ENCODE measurements around the gene NUP160. TPM values are rescaled to one million over a fixed set of nuclear protein-coding genes. Genes with fewer than 3 reads are reported as not detected.
A peak's percentile ranks its signal among the peaks of the same experiment; 100 is the strongest.
"Not testable (repeated sequence)": the region's sequence is repeated elsewhere in the genome, so short reads cannot be mapped to it uniquely, and the experiment has no call there.

Gene NUP160
- total and polyA plus RNA-seq, 4 donors: 5.0 to 38.2 (median 21.7) TPM

DNA sequence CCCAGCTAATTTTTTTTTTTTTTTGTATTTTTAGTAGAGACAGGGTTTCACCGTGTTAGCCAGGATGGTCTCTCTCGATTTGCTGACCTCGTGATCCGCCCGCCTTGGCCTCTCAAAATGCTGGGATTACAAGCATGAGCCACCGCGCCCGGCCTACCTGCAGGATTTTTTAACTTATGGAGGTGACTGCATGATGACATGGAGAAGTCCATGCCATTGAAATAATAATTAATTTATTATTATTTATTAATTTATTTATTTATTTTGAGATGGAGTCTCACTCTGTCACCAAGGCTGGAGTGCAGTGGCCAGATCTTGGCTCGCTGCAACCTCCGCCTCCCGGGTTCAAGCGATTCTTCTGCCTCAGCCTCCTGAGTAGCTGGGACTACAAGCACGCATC lies 34.3 kb upstream of the NUP160 start:
- H3K4me3 ChIP-seq (ENCODE audit: low read length in 2 of 2); DNase-seq; H3K27ac ChIP-seq (ENCODE audit: low read depth in 1 of 2, low read length in 2 of 2); H3K9me3 ChIP-seq (ENCODE audit: control insufficient read depth, low read length); ATAC-seq (ENCODE audit: low FRiP score); H3K36me3 ChIP-seq (ENCODE audit: control insufficient read depth in 1 of 2, insufficient read depth in 2 of 2, low read length in 1 of 2); H3K27me3 ChIP-seq (ENCODE audit: control insufficient read depth in 1 of 2, insufficient read depth in 2 of 2, low read length in 1 of 2); intact Hi-C loops (cut with DNase I); H3K4me1 ChIP-seq (ENCODE audit: control insufficient read depth in 1 of 2, insufficient read depth in 2 of 2, low read length in 2 of 2): not testable (repeated sequence)
- 93 to 98% methylated on average over 13 of the region's 13 CpGs for WGBS, 2 donors

DNA sequence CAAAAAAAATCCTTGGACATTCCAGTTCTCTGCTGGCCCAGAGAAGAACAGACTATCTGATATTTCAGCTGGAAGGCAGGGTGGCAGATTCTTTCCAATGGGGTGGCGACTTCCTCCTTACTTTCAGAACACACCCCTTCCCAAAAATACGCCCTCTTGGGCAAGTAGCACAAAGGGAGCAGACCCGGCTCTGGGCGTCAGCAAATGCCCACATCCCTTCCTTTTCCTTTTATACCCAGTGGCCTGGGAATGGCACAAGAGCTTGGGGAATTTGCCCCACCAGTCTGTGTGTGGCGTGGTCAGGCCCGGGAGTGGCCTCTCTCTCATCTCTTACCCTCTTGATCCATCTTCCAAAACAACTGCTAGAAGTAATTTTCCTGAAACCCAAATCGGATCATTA lies 33.0 kb upstream of the NUP160 start:
- ATAC-seq (ENCODE audit: low FRiP score) (no peak), DNase-seq (peak in 1 of 2 donors; percentile 62)
- Histone ChIP-seq H3K4me3 (ENCODE audit: low read length in 2 of 2) (no peak overlapping the region), H3K27ac (ENCODE audit: low read depth in 1 of 2, low read length in 2 of 2) (no peak overlapping the region), H3K36me3 (ENCODE audit: control insufficient read depth in 1 of 2, insufficient read depth in 2 of 2, low read length in 1 of 2) (no peaks in the 10 kb centered on the region), H3K9me3 (ENCODE audit: control insufficient read depth, low read length) (no peaks in the 10 kb centered on the region), H3K4me1 (ENCODE audit: control insufficient read depth in 1 of 2, insufficient read depth in 2 of 2, low read length in 2 of 2) (no peaks in the 10 kb centered on the region), H3K27me3 (ENCODE audit: control insufficient read depth in 1 of 2, insufficient read depth in 2 of 2, low read length in 1 of 2) (no peaks in the 10 kb centered on the region)
- intact Hi-C loops (cut with DNase I): no loop called here
- 60 to 63% methylated on average over 7 of the region's 7 CpGs for WGBS, 2 donors

DNA sequence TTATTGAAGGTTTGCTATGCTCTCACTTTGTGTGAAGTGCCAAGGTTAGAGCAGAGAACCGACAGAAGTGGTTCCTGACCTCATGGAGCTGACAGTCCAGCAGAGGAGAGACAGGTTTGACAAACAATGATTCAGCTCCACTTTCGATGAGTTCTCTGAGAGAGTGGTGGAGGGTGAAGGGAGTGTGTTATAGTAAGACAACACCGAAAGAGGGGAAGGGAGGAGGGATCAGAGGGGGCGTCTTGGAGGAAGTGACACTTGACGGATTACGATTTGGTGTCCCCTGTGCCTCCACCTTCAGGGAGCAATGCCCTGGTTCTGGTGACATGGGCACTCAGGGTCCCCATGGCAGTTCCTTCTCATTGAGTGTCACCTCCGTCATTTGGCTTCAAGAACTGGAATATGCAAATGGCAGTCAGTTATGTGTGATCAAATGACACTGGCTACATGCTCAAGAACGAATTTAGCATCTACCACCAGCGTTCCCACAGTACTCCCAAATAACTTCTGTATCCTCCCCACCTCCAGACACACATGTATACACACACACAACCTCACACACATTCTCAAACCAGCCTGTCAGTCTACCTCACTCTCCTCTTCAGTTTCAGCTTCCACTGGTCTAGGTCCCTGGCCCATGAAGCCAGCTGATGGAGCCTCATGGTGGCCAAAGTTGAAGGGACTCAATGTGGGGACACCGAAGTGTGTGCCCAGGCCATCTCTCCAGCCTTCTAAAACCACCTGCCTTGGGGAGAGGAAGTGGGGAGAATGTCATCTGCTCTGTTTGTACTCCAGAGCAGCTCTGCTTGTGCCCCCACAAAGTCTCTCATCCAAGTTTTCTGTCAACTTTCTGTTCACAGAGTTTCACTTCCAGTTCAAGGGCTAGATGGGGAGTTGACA lies 31.4 kb upstream of the NUP160 start:
- intact Hi-C loops (cut with DNase I): no loop called here
- Histone ChIP-seq H3K27me3 (ENCODE audit: control insufficient read depth in 1 of 2, insufficient read depth in 2 of 2, low read length in 1 of 2) (no peaks in the 10 kb centered on the region), H3K27ac (ENCODE audit: low read depth in 1 of 2, low read length in 2 of 2) (no peak overlapping the region), H3K36me3 (ENCODE audit: control insufficient read depth in 1 of 2, insufficient read depth in 2 of 2, low read length in 1 of 2) (no peaks in the 10 kb centered on the region), H3K4me3 (ENCODE audit: low read length in 2 of 2) (no peak overlapping the region), H3K4me1 (ENCODE audit: control insufficient read depth in 1 of 2, insufficient read depth in 2 of 2, low read length in 2 of 2) (no peaks in the 10 kb centered on the region), H3K9me3 (ENCODE audit: control insufficient read depth, low read length) (peaks cover 1% of the 10 kb centered on the region)
- DNase-seq: no peak
- WGBS, 2 donors: 76% methylated on average over 10 of the region's 10 CpGs
- ATAC-seq (ENCODE audit: low FRiP score): no peak

DNA sequence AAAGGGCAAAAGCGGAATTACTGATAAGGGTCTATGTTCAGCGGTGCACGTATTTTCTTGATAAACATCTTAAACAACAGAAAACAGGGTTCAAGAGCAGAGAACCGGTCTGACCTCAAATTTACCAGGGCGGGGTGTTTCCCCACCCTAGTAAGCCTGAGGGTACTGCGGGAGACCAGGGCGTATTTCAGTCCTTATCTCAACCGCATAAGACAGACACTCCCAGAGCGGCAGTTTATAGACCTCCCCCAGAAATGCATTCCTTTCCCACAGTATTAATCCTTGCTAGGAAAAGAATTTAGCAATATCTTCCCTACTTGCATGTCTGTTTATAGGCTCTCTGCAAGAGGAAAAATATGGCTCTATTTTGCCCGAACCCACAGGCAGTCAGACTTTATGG lies 27.7 kb upstream of the NUP160 start:
- intact Hi-C loops (cut with DNase I); H3K4me1 ChIP-seq (ENCODE audit: control insufficient read depth in 1 of 2, insufficient read depth in 2 of 2, low read length in 2 of 2); ATAC-seq (ENCODE audit: low FRiP score); H3K27me3 ChIP-seq (ENCODE audit: control insufficient read depth in 1 of 2, insufficient read depth in 2 of 2, low read length in 1 of 2); DNase-seq; H3K4me3 ChIP-seq (ENCODE audit: low read length in 2 of 2); H3K36me3 ChIP-seq (ENCODE audit: control insufficient read depth in 1 of 2, insufficient read depth in 2 of 2, low read length in 1 of 2); H3K27ac ChIP-seq (ENCODE audit: low read depth in 1 of 2, low read length in 2 of 2); H3K9me3 ChIP-seq (ENCODE audit: control insufficient read depth, low read length): not testable (repeated sequence)
- 89% methylated on average over 10 of the region's 10 CpGs for WGBS, 2 donors

DNA sequence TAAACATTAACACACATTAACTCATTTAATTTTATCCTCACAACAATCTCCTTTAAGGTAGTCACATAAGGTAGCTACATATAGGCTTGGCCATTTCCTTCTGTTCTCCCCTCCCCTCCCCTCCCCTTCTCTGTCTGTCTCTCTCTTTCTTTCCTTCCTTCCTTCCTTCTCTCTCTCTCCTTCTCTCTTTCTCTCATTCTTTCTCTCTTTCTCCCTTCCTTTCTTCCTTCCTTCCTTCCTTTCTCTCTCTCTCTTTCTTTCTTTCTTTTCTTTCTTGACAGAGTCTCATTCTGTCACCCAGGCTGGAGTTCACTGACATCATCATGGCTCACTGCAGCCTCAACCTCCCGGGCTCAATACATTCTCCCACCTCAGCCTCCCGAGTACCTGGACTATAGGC lies 22.3 kb upstream of the NUP160 start:
- 87 to 88% methylated on average over 2 of the region's 2 CpGs for WGBS, 2 donors

DNA sequence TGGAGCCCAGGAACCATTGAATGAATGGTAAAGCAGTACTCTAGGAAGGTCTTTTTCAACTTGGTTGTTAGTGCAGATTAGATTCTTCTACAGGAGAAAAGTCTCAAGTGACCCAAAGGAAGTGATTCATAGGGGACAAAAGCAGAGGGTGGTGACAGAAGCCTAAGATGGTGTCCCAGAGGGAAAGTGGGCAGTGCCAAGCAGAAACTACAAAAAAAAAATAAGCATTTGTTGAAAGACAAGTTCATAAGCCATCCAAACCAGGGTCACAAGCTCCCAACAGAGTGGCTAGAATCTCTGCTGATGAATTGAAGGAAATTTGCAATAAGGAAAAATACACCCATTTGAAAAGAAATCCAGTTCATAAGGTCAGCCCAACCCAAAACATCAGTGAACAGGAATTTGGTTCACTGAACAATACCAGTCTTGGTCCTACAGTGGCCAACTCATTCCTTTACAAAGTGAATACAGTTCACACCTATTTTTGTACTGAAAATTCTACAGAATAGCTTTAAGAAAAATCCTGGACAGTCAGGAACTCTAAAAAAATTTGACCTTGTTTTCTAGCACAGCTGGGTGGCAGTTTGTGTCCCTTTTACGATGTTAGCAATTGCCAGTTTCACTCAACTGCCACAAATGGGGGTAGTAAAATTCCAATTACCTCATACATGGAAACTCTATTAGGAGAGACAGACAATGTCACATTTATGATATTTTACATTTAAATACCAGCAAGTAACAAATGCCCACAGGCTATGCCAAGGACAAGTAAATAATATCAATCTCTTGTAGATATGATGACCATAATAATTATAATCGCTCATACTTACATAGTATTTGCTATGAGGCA lies 21.6 kb upstream of the NUP160 start:
- no peak overlapping the region for H3K27ac ChIP-seq (ENCODE audit: low read depth in 1 of 2, low read length in 2 of 2)
- ATAC-seq (ENCODE audit: low FRiP score) (no peak), DNase-seq (no peak)
- no peaks in the 10 kb centered on the region for H3K4me1 ChIP-seq (ENCODE audit: control insufficient read depth in 1 of 2, insufficient read depth in 2 of 2, low read length in 2 of 2)
- H3K4me3 ChIP-seq (ENCODE audit: low read length in 2 of 2): no peak overlapping the region
- no peaks in the 10 kb centered on the region for H3K36me3 ChIP-seq (ENCODE audit: control insufficient read depth in 1 of 2, insufficient read depth in 2 of 2, low read length in 1 of 2)
- intact Hi-C loops (cut with DNase I): no loop called here
- no peaks in the 10 kb centered on the region for H3K9me3 ChIP-seq (ENCODE audit: control insufficient read depth, low read length)
- no peaks in the 10 kb centered on the region for H3K27me3 ChIP-seq (ENCODE audit: control insufficient read depth in 1 of 2, insufficient read depth in 2 of 2, low read length in 1 of 2)
- 57 to 73% methylated on average over 2 of the region's 2 CpGs for WGBS, 2 donors

More for the DNA sequence above, 22.3 kb upstream of the NUP160 start:
- Histone ChIP-seq H3K27ac (ENCODE audit: low read depth in 1 of 2, low read length in 2 of 2) (no peak overlapping the region), H3K9me3 (ENCODE audit: control insufficient read depth, low read length) (no peaks in the 10 kb centered on the region), H3K4me1 (ENCODE audit: control insufficient read depth in 1 of 2, insufficient read depth in 2 of 2, low read length in 2 of 2) (no peaks in the 10 kb centered on the region), H3K4me3 (ENCODE audit: low read length in 2 of 2) (no peak overlapping the region), H3K27me3 (ENCODE audit: control insufficient read depth in 1 of 2, insufficient read depth in 2 of 2, low read length in 1 of 2) (no peaks in the 10 kb centered on the region), H3K36me3 (ENCODE audit: control insufficient read depth in 1 of 2, insufficient read depth in 2 of 2, low read length in 1 of 2) (no peaks in the 10 kb centered on the region)
- DNase-seq (no peak), ATAC-seq (ENCODE audit: low FRiP score) (no peak)
- intact Hi-C loops (cut with DNase I): no loop called here

DNA sequence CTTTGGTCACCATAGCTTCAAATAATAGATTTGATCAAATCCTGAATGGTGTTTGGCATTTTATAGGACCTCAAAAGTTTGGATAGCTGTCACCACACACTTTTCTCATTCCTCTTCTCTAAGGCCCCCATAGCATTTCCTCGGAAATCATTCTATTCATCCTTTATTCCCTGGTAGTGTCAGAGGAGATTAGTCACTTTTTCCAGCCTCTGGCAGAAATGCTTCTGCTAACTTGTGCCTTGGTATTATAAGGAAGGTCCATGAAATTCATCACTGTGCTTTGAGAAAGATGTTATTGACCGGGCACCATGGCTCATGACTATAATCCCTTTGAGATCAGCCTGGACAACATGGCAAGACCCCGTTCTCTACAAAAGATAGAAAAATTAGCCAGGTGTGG lies 19.7 kb upstream of the NUP160 start:
- H3K4me1 ChIP-seq (ENCODE audit: control insufficient read depth in 1 of 2, insufficient read depth in 2 of 2, low read length in 2 of 2): no peaks in the 10 kb centered on the region
- WGBS, 2 donors: 92 to 93% methylated on average over 3 of the region's 3 CpGs
- no peak overlapping the region for H3K27ac ChIP-seq (ENCODE audit: low read depth in 1 of 2, low read length in 2 of 2)
- no peaks in the 10 kb centered on the region for H3K36me3 ChIP-seq (ENCODE audit: control insufficient read depth in 1 of 2, insufficient read depth in 2 of 2, low read length in 1 of 2)
- intact Hi-C loops (cut with DNase I): no loop called here
- no peak overlapping the region for H3K4me3 ChIP-seq (ENCODE audit: low read length in 2 of 2)
- no peak for ATAC-seq (ENCODE audit: low FRiP score)
- DNase-seq: no peak
- no peaks in the 10 kb centered on the region for H3K27me3 ChIP-seq (ENCODE audit: control insufficient read depth in 1 of 2, insufficient read depth in 2 of 2, low read length in 1 of 2)
- no peaks in the 10 kb centered on the region for H3K9me3 ChIP-seq (ENCODE audit: control insufficient read depth, low read length)

DNA sequence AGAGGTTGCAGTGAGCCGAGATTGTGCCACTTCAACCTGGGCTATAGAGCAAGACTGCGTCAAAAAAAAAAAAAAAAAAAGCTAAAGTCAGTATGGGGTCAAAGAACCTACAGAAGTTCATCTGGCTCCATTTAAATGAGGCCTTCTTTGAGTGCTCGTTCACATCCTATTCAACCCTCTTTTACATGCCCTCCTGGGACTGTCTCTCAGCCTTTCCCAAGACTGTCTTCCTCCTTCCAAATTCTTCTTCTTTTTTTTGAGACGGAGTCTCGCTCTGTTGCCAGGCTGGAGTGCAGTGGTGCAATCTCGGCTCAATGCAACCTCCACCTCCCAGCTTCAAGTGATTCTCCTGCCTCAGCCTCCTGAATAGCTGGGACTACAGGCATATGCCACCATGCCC lies 18.7 kb upstream of the NUP160 start:
- DNase-seq; H3K27ac ChIP-seq (ENCODE audit: low read depth in 1 of 2, low read length in 2 of 2); H3K4me3 ChIP-seq (ENCODE audit: low read length in 2 of 2); H3K36me3 ChIP-seq (ENCODE audit: control insufficient read depth in 1 of 2, insufficient read depth in 2 of 2, low read length in 1 of 2); intact Hi-C loops (cut with DNase I); H3K27me3 ChIP-seq (ENCODE audit: control insufficient read depth in 1 of 2, insufficient read depth in 2 of 2, low read length in 1 of 2); H3K4me1 ChIP-seq (ENCODE audit: control insufficient read depth in 1 of 2, insufficient read depth in 2 of 2, low read length in 2 of 2); ATAC-seq (ENCODE audit: low FRiP score); H3K9me3 ChIP-seq (ENCODE audit: control insufficient read depth, low read length): not testable (repeated sequence)
- 75 to 85% methylated on average over 6 of the region's 6 CpGs for WGBS, 2 donors
